AG09319 (cell line): Measurements from ENCODE around the gene MAD1L1.
"Not testable (repeated sequence)": the region's sequence is repeated elsewhere in the genome, so short reads cannot be mapped to it uniquely, and the experiment has no call there.

Experiments
- DNase-seq: peaks from one replicate; pipeline ENCODE4 v3.0.0-alpha.2; 2010; ENCODE audit warnings: low read depth; ENCODE audit errors: extremely low read depth
- TF ChIP-seq, protein P1 (sequence below): IDR thresholded peaks from 2 replicates; pipeline ENCODE4 v1.5.1; 2011; ENCODE audit warnings: low read depth, mild to moderate bottlenecking, inconsistent platforms, low read length, moderate library complexity

MAD1L1 gene

DNA sequence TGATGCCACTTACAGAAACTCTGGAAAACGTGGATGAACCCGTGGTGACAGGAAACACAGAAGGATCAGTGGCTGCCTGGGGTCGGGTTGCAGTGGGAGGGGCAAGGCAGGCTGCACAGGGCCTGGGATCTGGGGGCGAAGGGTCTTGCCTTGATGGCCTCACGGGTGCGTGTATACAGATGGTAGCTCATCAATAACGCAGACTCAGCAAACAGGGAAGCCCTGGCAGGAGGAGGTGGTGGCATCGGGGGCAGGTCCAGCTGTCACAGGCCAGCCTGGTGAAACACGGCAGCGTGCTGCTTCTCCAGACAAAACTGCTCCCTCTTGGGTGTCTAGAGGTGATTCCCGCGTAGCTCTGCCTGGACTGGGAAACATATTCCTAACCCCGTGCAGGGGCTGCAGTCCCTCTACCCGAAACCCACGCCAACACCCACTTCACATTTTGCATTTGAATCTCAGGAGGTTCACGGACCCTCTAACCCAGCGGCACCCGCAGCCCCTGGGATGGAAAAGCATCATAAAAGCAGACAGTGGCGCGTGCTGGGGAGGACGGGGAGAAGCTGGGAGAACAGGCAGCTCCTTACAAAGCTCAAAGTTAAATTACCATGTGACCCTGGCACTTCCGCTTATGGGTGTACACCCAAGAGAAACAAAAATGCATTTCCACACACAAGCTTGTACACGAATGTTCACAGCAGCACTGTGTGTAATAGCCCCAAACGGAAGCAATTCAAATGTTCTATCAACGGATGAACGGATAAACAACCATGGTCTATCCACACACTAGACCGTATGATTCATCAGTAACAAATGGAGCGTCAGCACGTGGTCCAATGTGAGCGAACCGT is 394.8 kb downstream of the MAD1L1 start:
- DNase-seq: not testable (repeated sequence)

DNA sequence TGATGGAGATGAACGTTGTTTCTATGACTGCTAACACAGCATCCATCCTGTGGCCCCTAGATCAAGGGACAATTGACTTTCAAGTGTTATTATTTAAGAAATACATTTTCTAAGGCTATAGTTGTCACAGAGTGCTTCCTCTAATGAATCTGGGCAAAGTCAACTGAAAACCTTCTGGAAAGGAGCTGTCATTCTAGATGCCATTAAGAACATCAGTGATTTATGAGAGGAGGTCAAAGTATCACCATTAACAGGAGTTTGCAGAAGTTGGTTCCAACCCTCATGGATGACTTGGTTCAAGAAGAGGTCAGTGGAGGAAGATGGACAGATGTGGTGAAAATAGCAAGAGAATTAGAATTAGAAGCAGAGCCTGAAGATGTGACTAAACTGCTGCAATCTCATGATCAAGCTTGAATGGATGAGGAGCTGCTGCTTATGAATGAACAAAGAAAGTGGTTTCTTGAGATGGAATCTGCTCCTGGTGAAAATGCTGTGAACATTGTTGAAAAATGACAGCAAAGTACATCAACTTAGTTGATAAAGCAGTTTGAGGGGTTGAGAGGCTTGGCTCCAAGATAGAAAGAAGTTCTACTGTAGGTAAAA is 400.7 kb downstream of the MAD1L1 start:
- DNase-seq: not testable (repeated sequence)

DNA sequence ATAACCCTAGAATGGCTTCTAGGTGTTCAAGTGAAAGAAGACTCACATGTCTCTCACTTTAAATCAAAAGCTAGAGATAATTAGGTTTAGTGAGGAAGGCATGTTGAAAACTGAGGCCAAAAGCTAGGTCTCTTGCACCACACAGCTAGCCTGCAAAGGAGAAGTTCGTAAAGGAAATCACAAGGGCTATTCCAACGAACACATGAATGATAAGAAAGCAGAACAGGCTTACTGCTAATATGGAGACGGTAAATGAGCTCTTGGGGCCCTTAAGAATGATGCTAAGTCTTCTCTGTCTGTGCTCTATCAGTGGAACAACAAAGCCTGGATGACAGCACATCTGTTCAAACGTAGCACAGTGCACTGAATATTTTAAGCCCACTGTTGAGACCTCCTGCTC is 401.3 kb downstream of the MAD1L1 start:
- not testable (repeated sequence) for DNase-seq

DNA sequence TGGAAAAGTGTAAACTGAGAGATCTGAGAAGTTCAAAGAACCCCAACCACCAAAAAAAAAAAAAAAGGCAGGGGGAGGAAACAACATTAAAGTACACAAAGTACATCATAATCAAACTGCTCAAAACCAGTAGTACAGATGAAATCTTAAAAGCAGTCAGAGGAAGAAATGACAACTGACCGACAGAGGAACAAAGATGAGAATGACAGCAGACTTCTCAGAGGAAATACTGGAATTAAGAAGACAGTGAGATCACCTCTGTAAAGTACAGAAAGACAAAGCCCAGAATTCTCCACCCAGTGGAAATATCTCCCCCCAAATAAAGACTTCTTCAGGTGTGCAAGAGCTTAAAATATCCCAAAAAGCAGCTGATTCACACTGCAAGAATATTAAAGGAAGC is 403.1 kb downstream of the MAD1L1 start:
- not testable (repeated sequence) for DNase-seq

DNA sequence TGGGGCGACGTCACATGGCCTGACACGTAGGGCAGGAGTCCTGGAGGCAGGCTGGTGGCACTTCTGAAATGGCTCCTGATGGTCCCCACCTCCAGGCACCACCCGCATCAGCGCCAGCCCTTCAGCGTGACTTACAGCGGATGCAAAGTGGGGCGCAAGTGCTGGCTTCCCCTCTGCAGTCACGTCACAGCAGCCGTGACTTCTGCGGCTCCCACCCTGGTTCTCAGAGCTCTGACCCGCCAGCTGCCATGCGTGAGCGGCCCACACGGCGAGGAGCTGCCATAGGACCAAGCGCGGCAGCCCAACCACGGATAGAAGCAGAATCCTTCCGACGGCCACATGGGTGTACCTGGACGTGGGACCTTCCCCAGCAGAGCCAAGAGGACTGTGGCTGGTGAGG is 403.6 kb downstream of the MAD1L1 start:
- TF ChIP-seq, protein P1, sequence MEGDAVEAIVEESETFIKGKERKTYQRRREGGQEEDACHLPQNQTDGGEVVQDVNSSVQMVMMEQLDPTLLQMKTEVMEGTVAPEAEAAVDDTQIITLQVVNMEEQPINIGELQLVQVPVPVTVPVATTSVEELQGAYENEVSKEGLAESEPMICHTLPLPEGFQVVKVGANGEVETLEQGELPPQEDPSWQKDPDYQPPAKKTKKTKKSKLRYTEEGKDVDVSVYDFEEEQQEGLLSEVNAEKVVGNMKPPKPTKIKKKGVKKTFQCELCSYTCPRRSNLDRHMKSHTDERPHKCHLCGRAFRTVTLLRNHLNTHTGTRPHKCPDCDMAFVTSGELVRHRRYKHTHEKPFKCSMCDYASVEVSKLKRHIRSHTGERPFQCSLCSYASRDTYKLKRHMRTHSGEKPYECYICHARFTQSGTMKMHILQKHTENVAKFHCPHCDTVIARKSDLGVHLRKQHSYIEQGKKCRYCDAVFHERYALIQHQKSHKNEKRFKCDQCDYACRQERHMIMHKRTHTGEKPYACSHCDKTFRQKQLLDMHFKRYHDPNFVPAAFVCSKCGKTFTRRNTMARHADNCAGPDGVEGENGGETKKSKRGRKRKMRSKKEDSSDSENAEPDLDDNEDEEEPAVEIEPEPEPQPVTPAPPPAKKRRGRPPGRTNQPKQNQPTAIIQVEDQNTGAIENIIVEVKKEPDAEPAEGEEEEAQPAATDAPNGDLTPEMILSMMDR: no peak
- DNase-seq: no peak

DNA sequence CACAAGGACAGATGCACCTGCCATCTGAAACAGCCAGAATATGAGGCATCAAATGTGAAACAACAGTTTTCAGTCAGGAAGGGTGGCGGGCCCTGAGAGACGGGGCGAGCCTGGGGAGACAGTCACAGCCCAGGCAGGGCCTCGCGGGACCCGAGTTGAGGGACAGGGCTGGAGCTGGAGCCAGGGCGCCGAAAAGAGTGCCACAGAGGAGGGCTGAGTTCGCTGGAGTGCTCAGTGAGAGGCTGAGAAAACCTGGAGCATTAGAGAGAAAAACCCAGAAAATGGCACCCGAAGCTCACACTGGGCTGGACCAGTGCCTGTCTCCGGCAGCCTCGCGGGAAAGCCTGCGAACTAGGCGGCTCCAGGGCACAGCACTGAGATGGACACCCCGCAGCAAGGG is 404.6 kb downstream of the MAD1L1 start:
- DNase-seq: not testable (repeated sequence)

DNA sequence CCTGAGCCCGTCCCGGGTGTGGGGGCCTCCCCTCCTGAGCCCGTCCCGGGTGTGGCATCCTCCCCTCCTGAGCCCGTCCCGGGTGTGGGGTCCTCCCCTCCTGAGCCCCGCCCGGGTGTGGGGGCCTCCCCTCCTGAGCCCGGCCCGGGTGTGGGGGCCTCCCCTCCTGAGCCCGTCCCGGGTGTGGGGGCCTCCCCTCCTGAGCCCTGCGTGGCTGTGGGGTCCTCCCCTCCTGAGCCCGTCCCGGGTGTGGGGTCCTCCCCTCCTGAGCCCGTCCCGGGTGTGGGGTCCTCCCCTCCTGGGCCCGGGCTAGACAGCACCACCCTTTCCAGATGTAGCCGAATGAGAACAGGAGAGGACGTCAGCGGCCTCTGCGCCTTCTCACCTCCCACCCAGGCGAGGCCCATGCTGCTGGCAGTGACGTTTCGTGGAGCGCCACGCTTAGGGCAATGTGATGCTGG is 405.2 kb downstream of the MAD1L1 start:
- DNase-seq: not testable (repeated sequence)

DNA sequence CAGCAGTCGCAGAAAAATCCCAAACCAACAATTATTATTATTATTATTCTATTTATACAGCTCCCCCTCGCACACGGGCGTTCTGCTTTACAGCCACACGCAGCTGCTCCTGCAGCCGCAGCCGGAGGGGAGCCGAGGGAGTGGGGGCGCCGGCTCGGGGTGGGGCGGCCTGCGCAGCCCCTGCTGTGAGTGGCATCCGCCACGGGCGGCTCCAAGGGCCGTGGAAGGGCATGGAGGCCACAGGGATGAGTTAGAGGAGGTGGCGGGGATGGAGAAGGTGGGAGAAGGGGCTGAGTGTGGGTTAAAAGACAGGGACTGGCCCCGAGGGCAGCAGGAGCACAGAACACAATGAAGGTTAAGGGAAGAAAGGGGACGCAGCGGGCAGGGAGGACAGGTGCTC is 405.8 kb downstream of the MAD1L1 start:
- DNase-seq: not testable (repeated sequence)

DNA sequence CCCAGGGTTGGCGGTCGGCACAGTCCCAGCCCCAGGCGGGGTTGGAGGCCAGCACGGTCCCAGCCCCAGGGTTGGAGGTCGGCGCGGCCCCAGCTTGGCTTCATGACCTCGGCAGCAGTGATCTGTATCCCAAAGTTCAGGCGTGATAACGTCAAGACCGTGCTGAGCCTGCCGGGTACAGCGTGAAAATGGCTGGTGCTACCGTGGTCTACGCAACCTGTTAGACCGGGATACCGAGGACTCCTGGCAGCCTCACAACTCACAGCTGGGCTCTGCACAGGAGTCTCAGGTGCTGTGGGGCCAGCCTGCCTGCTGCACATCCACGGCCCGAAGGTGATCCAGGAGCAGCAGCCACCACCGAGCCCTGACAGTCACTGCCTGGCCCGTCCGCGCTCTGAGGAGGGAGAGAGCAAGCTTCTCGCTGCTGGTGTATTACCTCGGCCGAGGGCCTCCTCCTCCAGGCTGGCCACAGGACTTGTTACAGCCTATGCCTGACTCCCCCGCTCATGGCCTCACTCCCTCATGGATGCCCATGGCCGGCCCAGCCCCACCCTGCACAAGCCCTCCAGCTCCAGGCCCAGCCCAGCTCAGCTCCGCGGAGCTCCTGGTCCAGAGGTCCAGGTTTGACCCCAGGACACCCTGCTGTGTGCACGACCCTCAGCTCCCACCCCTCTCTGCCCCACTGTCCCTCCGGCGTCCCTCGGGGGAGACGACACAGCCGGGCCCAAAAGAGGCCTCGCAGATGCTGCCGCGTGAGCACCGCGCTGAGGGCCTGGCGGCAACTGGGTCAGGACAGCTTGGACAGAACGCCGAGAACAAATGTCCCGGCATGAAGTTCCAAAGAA is 406.6 kb downstream of the MAD1L1 start:
- no peak for DNase-seq
- TF ChIP-seq, protein P1: no peak

DNA sequence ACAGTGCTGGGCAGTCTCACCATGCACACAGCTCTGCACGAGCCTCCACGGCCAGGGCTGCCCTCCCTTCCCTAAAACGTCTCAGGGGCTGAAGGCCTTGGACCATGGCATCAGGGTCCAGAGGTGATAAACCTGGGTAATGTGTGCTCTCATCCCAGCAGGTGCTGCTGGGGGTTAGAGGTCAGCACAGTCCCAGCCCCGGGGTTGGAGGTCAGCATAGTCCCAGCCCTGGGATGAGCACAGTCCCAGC is 407.2 kb downstream of the MAD1L1 start:
- DNase-seq: not testable (repeated sequence)

DNA sequence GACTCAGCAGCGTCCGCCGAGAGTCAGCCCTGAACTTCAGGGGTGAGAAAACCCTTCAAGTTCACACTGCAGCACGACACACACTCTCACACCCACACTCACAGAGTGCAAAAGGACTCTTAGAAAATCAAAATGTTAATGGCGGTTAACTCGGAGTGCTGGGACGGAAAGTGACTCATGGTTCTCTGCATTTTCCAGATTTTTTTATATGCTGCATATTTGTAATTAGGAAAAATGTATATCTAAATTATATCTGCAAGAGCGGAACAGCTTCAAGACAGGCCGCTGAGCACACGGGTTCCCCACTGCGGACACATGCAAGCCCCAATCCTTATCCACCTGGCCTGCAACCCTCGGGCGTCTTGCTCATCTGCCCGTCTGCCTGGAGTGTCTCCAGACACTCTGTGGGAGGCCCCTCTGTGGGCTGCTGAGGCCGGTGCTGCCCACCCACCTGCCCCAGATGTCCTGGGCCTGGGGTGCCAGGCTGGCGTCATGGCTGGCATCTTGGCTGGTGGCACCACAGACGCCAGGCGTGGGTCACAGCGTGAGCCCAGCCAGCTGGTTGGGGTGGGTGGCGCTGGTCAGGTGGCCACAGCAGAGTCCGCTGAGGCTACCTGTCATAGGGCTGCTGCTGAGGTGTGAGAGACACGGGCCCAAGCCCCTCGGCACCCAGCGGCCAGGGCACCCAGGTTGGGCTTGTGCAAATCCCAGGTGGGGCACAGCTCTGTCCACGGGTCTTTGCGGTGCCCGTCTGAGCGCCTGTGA is 407.7 kb downstream of the MAD1L1 start:
- not testable (repeated sequence) for DNase-seq

DNA sequence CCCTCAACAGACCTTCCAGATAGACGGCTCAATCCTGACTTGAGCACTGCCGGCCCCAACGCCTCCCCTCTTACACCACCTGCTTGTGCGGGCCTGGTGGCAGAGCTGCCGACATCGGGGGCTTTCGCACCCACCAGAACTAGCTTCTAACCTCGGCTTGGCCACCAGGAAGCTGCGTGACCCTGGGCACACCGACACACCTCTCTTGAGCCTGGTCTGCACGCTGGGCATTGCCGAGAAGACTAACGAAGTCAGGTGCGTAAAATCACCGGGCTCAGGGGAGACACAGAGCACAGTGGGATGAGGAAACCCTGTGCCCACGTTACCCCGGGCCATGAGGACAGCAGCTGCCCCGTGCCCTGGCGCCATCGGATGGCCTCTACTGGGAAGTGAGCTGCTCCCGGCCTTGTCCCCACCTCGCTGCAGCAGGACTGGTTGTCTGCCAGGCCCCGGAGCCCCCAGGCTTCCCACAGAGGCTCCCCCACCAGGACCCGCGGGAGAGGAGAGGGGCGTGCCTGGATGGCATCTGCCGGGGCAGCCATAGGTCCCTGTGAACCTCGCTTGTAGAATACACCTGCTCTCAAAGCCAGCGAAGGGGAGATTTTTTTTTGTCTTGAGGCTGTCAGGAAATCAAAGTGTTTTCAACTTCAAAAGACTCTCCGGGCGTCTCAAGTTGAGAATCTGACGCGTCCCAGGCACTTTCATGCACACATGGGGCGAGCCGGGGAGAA is 408.4 kb downstream of the MAD1L1 start:
- DNase-seq: not testable (repeated sequence)
